NCI-H1930 (cell line): ENCODE measurements around the gene FNDC3A.

Experiments used
- DNase-seq, 2 experiments: peaks; one replicate each; lab custom pipeline; 2025; lab: John Stamatoyannopoulos, UW

Gene FNDC3A, protein sequence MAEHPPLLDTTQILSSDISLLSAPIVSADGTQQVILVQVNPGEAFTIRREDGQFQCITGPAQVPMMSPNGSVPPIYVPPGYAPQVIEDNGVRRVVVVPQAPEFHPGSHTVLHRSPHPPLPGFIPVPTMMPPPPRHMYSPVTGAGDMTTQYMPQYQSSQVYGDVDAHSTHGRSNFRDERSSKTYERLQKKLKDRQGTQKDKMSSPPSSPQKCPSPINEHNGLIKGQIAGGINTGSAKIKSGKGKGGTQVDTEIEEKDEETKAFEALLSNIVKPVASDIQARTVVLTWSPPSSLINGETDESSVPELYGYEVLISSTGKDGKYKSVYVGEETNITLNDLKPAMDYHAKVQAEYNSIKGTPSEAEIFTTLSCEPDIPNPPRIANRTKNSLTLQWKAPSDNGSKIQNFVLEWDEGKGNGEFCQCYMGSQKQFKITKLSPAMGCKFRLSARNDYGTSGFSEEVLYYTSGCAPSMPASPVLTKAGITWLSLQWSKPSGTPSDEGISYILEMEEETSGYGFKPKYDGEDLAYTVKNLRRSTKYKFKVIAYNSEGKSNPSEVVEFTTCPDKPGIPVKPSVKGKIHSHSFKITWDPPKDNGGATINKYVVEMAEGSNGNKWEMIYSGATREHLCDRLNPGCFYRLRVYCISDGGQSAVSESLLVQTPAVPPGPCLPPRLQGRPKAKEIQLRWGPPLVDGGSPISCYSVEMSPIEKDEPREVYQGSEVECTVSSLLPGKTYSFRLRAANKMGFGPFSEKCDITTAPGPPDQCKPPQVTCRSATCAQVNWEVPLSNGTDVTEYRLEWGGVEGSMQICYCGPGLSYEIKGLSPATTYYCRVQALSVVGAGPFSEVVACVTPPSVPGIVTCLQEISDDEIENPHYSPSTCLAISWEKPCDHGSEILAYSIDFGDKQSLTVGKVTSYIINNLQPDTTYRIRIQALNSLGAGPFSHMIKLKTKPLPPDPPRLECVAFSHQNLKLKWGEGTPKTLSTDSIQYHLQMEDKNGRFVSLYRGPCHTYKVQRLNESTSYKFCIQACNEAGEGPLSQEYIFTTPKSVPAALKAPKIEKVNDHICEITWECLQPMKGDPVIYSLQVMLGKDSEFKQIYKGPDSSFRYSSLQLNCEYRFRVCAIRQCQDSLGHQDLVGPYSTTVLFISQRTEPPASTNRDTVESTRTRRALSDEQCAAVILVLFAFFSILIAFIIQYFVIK

GRCh38 chr13:48975856-48976575 is at the start of gene FNDC3A:
Gene FNDC3A, plus strand, starts transcription at chr13:48975912. Its CDS starts 30,279 bp downstream, at chr13:49006191.
- DNase-seq, result peak; percentile 74 to 84

GRCh38 chr13:48928757-48929430 is 46.8 kb upstream of the FNDC3A start:
- DNase-seq, result no peak

DNA sequence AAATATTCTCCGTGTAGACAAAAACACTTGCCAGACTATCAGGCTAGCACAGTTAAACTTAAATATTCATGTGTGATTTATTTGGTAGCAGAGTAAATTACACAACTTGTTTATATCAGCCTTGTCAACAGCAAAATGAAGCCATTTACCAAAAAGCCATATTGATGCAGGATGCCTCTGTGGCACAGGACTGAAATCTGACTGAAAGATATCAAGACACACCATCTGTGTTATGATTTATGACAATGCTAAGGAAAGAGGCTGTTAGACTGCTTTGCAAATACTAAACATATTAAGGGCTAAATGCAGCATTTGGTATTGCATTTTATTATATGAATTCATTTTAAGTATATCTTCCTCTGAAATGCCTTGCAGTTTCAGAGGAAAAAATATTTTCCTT is 44.8 kb upstream of the FNDC3A start:
- DNase-seq, result no peak

GRCh38 chr13:48938308-48938943 is 37.3 kb upstream of the FNDC3A start:
- no peak for DNase-seq

DNA sequence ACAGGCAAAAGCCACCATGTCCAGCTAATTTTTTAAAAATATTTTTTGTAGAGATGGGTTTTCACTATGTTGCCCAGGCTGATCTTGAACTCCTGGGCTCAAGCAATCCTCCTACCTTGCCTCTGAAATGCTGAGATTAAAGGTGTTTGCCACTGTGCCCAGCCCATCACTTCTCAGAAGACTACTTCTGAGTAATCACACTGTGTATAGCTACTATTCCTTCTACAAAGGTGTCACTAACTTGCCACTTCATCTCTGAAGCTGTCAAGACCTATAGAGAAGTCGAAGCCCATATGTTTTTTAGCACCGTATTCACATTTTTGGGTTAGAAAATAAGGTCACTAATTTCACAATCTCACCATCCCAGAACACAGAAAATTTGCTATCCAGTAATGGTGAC is 36.0 kb upstream of the FNDC3A start:
- DNase-seq, result no peak

- DNase-seq, result no peak
These were observed 33.6 kb upstream of the FNDC3A start for GRCh38 chr13:48942131-48942530.

DNA sequence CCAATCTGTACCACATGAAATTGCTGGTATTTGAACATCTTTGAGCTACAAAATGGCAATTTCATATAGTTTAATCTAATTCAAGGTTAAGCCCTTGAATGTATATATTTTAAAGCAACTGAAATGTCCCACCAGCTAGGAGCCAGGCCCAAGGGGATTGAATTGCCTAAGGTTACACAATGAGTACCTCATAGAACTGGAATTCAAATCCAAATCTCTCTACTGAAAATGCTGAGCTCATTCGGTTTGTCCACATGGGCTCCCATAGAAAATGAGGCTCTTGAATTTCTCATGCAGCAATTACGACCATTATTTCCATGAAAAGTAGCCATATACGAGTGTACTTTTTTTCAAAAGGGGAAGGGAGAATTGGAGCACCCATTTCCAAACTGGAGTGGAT is 31.5 kb upstream of the FNDC3A start:
- DNase-seq, result no peak

DNA sequence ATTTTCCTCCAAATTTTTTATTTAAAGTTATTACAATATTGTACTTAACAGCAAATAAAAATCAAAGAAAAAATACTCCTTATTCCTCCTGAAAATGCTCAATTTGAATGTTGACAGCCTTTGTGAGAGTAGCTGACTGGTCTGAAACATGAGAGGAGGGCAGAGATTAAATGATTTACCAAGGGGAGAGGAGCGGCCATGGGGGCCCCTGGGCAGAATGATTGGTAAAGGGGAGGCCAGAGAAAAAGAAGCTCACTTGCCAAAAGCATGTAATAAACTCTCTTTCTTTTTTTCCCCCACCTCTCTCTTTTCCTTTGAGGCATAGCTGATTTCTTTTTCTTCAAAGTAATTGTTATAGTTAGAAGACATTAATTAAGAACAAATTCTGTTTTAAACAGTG is 30.1 kb upstream of the FNDC3A start:
- no peak for DNase-seq

GRCh38 chr13:48946163-48946562 is 29.5 kb upstream of the FNDC3A start:
- no peak for DNase-seq

DNA sequence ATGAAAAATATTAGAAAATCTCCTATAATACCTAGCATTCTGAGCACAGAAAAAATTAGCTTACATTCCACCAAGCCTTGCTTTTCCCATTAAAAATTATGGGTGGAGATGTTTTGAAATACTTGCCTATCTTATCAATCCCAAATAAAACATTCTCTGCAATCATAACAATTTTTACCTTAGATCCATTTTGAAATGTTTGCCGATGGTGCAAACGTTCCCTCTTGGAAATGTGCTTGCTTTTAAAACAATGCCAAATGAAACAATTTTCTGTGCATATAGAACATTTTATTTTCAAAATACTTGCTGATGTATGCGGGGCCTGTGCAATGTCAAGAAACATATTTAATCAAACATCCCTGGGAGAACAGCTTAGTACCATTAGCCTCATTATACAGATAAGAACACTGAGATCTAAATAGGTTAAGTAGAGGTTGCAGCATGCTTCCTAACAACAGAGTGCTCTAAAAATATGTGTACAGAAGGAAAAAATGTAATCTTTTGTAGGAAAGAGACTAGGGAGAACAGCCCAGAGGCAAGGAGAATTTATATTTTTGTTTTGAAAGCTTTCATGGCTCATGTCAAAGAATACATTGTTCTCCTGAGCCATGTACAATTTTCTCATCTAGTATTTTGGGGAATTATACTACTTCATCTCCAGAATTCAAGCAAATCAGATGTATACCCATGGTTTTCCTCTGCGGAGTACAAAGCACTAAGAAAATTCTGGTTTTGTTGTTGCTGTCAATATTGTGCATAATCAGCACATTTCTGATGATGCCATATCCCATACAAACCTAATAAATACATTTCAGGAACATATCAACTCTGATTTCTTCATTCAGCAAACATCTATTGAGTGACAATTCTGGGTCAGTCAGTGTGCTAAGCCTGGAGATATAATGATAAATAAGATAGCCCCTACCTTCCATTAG is 25.9 kb upstream of the FNDC3A start:
- DNase-seq, result no peak

GRCh38 chr13:48950501-48950875 is 25.2 kb upstream of the FNDC3A start:
- no peak for DNase-seq

GRCh38 chr13:48954081-48954480 is 21.6 kb upstream of the FNDC3A start:
- no peak for DNase-seq

DNA sequence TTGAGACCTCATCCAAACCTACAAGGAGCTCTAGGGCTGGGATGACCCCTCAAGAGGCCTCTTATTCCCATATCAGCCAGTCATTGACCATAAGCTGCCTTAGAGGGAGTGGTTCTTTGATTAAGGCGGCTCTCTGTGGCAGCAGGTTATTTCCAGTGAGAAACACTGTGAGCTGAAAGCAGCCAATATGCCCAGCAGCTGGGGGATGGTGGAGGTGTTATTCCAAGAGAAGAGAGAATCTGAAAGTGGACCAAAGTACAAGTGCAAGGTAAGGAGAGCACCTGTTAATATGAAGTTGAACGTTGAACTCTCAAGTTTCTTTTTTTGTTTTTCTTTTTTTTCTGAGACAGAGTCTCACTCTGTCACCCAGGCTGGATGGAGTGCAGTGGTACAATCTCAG is 20.2 kb upstream of the FNDC3A start:
- DNase-seq, result no peak

GRCh38 chr13:48961379-48961778 is 14.3 kb upstream of the FNDC3A start:
- DNase-seq, result no peak

- DNase-seq, result no peak
These were observed 13.4 kb upstream of the FNDC3A start for GRCh38 chr13:48962281-48962680.

GRCh38 chr13:48965736-48966135 is 10.0 kb upstream of the FNDC3A start:
- DNase-seq, result no peak

DNA sequence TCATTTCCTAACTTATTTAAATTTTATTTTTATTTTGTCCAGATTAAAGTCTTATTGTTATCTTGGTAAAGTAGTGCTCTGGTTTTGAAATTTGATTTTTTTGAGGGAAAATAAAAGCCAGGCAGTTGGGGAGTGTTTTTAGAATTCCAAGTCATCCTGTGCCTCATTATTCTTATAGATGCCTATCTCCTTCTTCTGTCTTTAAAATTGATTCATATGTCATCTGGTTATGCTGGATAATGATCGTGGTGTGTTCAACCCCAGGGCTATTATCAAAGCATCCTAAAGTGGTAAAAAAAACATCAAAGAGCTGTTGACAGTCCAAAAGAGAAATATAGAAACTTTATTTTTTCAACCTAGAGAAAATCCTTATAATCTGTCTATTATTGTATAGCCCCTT is 6.0 kb upstream of the FNDC3A start:
- DNase-seq, result no peak

DNA sequence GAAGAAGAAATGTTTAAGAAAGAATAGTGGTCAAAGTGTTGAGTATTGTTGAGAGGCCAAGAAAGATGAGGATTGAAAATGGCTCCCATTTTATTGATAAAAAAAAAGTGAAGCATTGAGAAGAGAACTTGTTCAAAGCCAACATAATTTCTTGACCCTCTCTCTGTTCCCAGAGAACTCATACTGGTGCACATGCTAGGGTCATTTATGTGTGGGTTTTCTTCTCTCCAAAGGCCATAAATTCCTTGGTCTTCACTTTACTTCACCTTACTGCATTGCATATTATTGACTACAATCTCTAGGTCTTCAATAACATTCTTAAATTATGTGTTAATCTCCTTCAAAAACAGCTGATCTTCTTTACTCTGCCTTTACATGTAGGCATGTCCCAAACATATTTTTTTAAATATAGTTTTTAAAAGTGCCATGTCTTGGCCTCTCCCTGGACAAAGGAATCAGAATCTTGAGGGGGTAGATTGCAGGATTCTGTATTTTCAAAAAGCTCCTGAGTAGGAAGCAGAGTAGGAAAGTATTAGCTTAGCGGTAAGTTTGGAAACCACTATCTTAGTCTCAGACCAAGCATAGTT is 1.8 kb upstream of the FNDC3A start:
- DNase-seq, result no peak
